ENCODE measurements around the gene ELL2.

DNA sequence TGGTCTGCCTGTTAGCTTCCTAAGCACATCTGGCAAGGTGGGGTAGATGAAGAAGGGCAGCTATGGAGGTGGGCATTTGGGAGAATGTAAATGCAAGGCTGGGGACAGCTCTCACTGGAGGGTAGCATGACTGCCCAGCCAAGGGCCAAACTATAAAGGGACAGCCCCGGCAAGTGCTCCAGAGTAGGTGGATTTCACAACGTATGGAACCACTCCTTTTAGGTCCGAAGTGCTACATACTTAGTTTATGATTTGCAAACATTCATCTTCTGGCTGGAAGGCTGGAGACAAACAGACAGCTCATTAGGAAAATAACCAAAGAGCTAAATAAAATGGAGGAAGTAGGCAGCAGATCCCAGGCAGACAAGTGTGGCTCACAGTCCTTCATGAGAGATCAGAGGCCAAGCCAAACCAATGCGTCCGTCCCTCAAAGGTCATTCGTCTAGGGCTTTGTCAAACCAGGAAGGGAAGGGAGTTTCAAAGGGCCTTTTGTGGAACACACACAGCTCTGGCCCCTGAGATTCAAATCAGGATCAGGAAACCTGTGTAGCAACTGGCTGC lies 96.6 kb downstream of the ELL2 start:
- TF ChIP-seq CTCF (IDR thresholded peaks at IDR 0.05; ENCODE audit: low read depth, low read length), result no peak
- TF ChIP-seq POLR2A (IDR thresholded peaks at IDR 0.05; ENCODE audit: extremely low read depth, insufficient read length), result no peak

All from NB4 (cell line).